T-cell (primary cell): ENCODE results near the gene SLC45A2. TPM values are rescaled to one million over a fixed set of nuclear protein-coding genes. Genes with fewer than 3 reads are reported as not detected.

Source experiments
- ATAC-seq, 4 experiments: fragments of 200-7000 bp in 3 of 4; fragments of 150-1000 bp in 1 of 4; cut with Tn5 transposase; replicated peaks in 1 of 4; 1 replicate in 3 of 4; 2 replicates in 1 of 4; pipeline ENCODE4 v1.10.0; 2021; ENCODE audit warnings: moderate library complexity in 3 of 4, mild to moderate bottlenecking in 2 of 4, moderate number of reproducible peaks in 1 of 4
- CTCF ChIA-PET, 2 donors: fragments of 300-600 bp; sonication (Branson Sonifier 250); formaldehyde crosslinking; loops; one replicate each; lab custom pipeline; 2022; ENCODE audit warnings: antibody characterized with exemption in 2 of 2; lab: Charles Lee
- POLR2A ChIA-PET, 2 donors: fragments of 300-600 bp; sonication (Branson Sonifier 250); formaldehyde crosslinking; loops; one replicate each; lab custom pipeline; 2022; ENCODE audit warnings: antibody characterized with exemption in 2 of 2; lab: Charles Lee
- DNase-seq, 35 experiments: peaks; one replicate each; pipeline versions ENCODE4 v3.0.0 to v3.0.0-alpha.2; 2013 to 2023
- H3K27ac ChIP-seq: one replicate; pipeline ENCODE4 v1.5.1; 2013; ENCODE audit warnings: low read length
- H3K27me3 ChIP-seq, 2 experiments: replicated peaks in 1 of 2; 1 replicate in 1 of 2; 2 replicates in 1 of 2; pipeline versions ENCODE4 v1.6.1 to v1.7.0; 2013; ENCODE audit warnings: low read length in 1 of 2, mixed read lengths in 1 of 2; ENCODE audit not compliant: control insufficient read depth in 2 of 2, insufficient read depth in 2 of 2; ENCODE audit errors: extremely low read depth in 1 of 2
- H3K36me3 ChIP-seq, 2 donors: 1 replicate in 1 of 2; 2 replicates in 1 of 2; pipeline versions ENCODE4 v1.6.1 to v1.7.0; 2013; ENCODE audit warnings: low read length in 1 of 2; ENCODE audit not compliant: control insufficient read depth in 2 of 2, insufficient read depth in 1 of 2; ENCODE audit errors: extremely low read depth in 1 of 2
- H3K4me1 ChIP-seq, 2 experiments: 1 replicate in 1 of 2; 2 replicates in 1 of 2; pipeline versions ENCODE4 v1.6.1 to v1.7.0; 2013; ENCODE audit warnings: low read length in 2 of 2, mixed read lengths in 1 of 2; ENCODE audit not compliant: insufficient read depth in 2 of 2, control insufficient read depth in 1 of 2; ENCODE audit errors: extremely low read depth in 1 of 2
- H3K4me3 ChIP-seq, 2 donors: 1 replicate in 1 of 2; 2 replicates in 1 of 2; pipeline versions ENCODE4 v1.5.1 to v1.7.0; 2013; ENCODE audit warnings: mild to moderate bottlenecking in 2 of 2, low read length in 1 of 2, moderate library complexity in 1 of 2; ENCODE audit not compliant: control insufficient read depth in 1 of 2; ENCODE audit errors: extremely low read depth in 1 of 2
- H3K9me3 ChIP-seq: 2 replicates; pipeline ENCODE4 v1.7.0; 2013
- H3K27ac Mint-ChIP-seq, 2 donors: one replicate each; pipeline ENCODE4 v1.8.0; 2020 to 2021; ENCODE audit warnings: mild to moderate bottlenecking in 2 of 2, mixed read lengths in 2 of 2
- H3K27me3 Mint-ChIP-seq, 2 donors: one replicate each; pipeline ENCODE4 v1.8.0; 2021 to 2022; ENCODE audit warnings: mixed read lengths in 2 of 2
- H3K36me3 Mint-ChIP-seq: one replicate; pipeline ENCODE4 v1.8.0; 2021; ENCODE audit warnings: mixed read lengths
- H3K4me1 Mint-ChIP-seq, 3 donors: one replicate each; pipeline ENCODE4 v1.8.0; 2020 to 2022; ENCODE audit warnings: mixed read lengths in 3 of 3, mild to moderate bottlenecking in 1 of 3
- H3K4me3 Mint-ChIP-seq, 3 donors: one replicate each; pipeline ENCODE4 v1.8.0; 2020 to 2022; ENCODE audit warnings: mild to moderate bottlenecking in 3 of 3, mixed read lengths in 3 of 3, moderate library complexity in 3 of 3
- H3K9me3 Mint-ChIP-seq, 3 donors: one replicate each; pipeline ENCODE4 v1.8.0; 2020 to 2022; ENCODE audit warnings: mixed read lengths in 3 of 3
- WGBS: methylation state at CpG from one replicate; pipeline ENCODE4 v1.1.5; 2013; ENCODE audit warnings: missing lambda C conversion rate; ENCODE audit not compliant: insufficient coverage; 5-methylcytosine and 5-hydroxymethylcytosine counted together
- total RNA-seq, 35 experiments: library from RNA in 6 of 35; stranded (reverse) in 6 of 35; fragments of 120-200 nt in 1 of 35; gene quantifications; one replicate each; pipeline versions ENCODE4 v1.2.1 to v1.2.4 and lab custom pipeline; 2013 to 2026

Gene SLC45A2
- total RNA-seq, 5 donors from 2014 or later (not counting 1 experiment from before 2014, with no cell fraction given), result 0.20 TPM; not detected in 4

- Mint-ChIP-seq H3K36me3 (peaks cover 30% of the 10 kb centered on the region), H3K9me3 (peaks cover 0 to 5% (median 0%) of the 10 kb centered on the region in 3 donors), H3K4me3 (no peak overlapping the region), H3K27ac (no peak overlapping the region), H3K27me3 (no peaks in the 10 kb centered on the region), H3K4me1 (peaks cover 2 to 4% (median 3%) of the 10 kb centered on the region in 3 donors)
- Histone ChIP-seq H3K4me1 (peaks cover 0 to 2% of the 10 kb centered on the region in 2 experiments), H3K4me3 (no peak overlapping the region), H3K9me3 (no peaks in the 10 kb centered on the region), H3K36me3 (peaks cover 4 to 14% of the 10 kb centered on the region in 2 donors), H3K27me3 (no peaks in the 10 kb centered on the region), H3K27ac (no peak overlapping the region)
- WGBS, result 67% methylated on average over 3 of the region's 5 CpGs
- DNase-seq, result no peak
- CTCF ChIA-PET, result no interaction called here
- POLR2A ChIA-PET, result no interaction called here
- ATAC-seq, result no peak
Observed at GRCh38 chr5:34016222-34016621, 31.7 kb upstream of the SLC45A2 start.

GRCh38 chr5:34015120-34015822 lies 30.8 kb upstream of the SLC45A2 start:
- no peak for ATAC-seq
- POLR2A ChIA-PET, result no interaction called here

GRCh38 chr5:34014626-34015025 lies 30.1 kb upstream of the SLC45A2 start:
- Mint-ChIP-seq H3K27ac (no peak overlapping the region), H3K27me3 (peaks cover 0 to 3% of the 10 kb centered on the region in 2 donors), H3K36me3 (peaks cover 16% of the 10 kb centered on the region), H3K4me1 (peaks cover 0 to 2% (median under 1%) of the 10 kb centered on the region in 3 donors), H3K9me3 (peaks cover 0 to 5% (median 0%) of the 10 kb centered on the region in 3 donors), H3K4me3 (no peak overlapping the region)
- WGBS, result no CpG with 5 or more reads among the region's 2 CpGs
- Histone ChIP-seq H3K4me3 (no peak overlapping the region), H3K4me1 (no peaks in the 10 kb centered on the region), H3K27me3 (no peaks in the 10 kb centered on the region), H3K36me3 (peaks cover 0 to 3% of the 10 kb centered on the region in 2 donors), H3K27ac (no peak overlapping the region), H3K9me3 (no peaks in the 10 kb centered on the region)
- ChIA-PET POLR2A (no interaction called here), CTCF (no interaction called here)
- no peak for ATAC-seq
- no peak for DNase-seq

More at GRCh38 chr5:34015120-34015822, 30.8 kb upstream of the SLC45A2 start:
- H3K27ac Mint-ChIP-seq, result no peak overlapping the region
- 57% methylated on average over 1 of the region's 4 CpGs for WGBS
- no peak overlapping the region for H3K4me3 Mint-ChIP-seq
- peaks cover under 1 to 9% of the 10 kb centered on the region in 2 donors for H3K36me3 ChIP-seq
- no peaks in the 10 kb centered on the region for H3K27me3 ChIP-seq
- no peaks in the 10 kb centered on the region for H3K9me3 ChIP-seq
- no peaks in the 10 kb centered on the region for H3K27me3 Mint-ChIP-seq
- H3K36me3 Mint-ChIP-seq, result peaks cover 20% of the 10 kb centered on the region
- DNase-seq, result no peak
- CTCF ChIA-PET, result interaction anchor here in 1 of 2 donors (0.9 kb wide), 1 partner anchor 18 kb away, joined by 3 read pairs; no protein-coding TSS in a partner anchor
- no peak overlapping the region for H3K27ac ChIP-seq
- no peak overlapping the region for H3K4me3 ChIP-seq
- H3K4me1 ChIP-seq, result no peaks in the 10 kb centered on the region
- no peaks in the 10 kb centered on the region for H3K4me1 Mint-ChIP-seq
- peaks cover 0 to 5% (median 0%) of the 10 kb centered on the region in 3 donors for H3K9me3 Mint-ChIP-seq

GRCh38 chr5:34013547-34013946 lies 29.1 kb upstream of the SLC45A2 start:
- Mint-ChIP-seq H3K27me3 (peaks cover 0 to 3% of the 10 kb centered on the region in 2 donors), H3K4me1 (peaks cover 9 to 12% (median 12%) of the 10 kb centered on the region in 3 donors), H3K9me3 (peaks cover 0 to 5% (median 0%) of the 10 kb centered on the region in 3 donors), H3K4me3 (no peak overlapping the region), H3K27ac (no peak overlapping the region), H3K36me3 (peaks cover 8% of the 10 kb centered on the region)
- ChIA-PET POLR2A (no interaction called here), CTCF (no interaction called here)
- no peaks in the 10 kb centered on the region for H3K9me3 ChIP-seq
- no peak for ATAC-seq
- peaks cover 0 to 8% of the 10 kb centered on the region in 2 experiments for H3K4me1 ChIP-seq
- WGBS, result no CpG with 5 or more reads among the region's 3 CpGs
- no peak for DNase-seq
- no peak overlapping the region for H3K4me3 ChIP-seq
- no peaks in the 10 kb centered on the region for H3K27me3 ChIP-seq
- H3K36me3 ChIP-seq, result no peaks in the 10 kb centered on the region
- no peak overlapping the region for H3K27ac ChIP-seq

GRCh38 chr5:34012791-34013190 lies 28.3 kb upstream of the SLC45A2 start:
- ATAC-seq (no peak), DNase-seq (no peak)
- Histone ChIP-seq H3K36me3 (no peaks in the 10 kb centered on the region), H3K27ac (no peak overlapping the region), H3K9me3 (no peaks in the 10 kb centered on the region), H3K27me3 (no peaks in the 10 kb centered on the region), H3K4me3 (no peak overlapping the region), H3K4me1 (peaks cover 0 to 8% of the 10 kb centered on the region in 2 experiments)
- Mint-ChIP-seq H3K4me1 (peaks cover 12 to 15% (median 15%) of the 10 kb centered on the region in 3 donors), H3K36me3 (peaks cover 4% of the 10 kb centered on the region), H3K9me3 (peaks cover 0 to 5% (median 0%) of the 10 kb centered on the region in 3 donors), H3K27ac (no peak overlapping the region), H3K27me3 (peaks cover 0 to 3% of the 10 kb centered on the region in 2 donors), H3K4me3 (no peak overlapping the region)
- CTCF ChIA-PET, result interaction anchor here in 1 of 2 donors (0.7 kb wide), 1 partner anchor 447 kb away, joined by 5 read pairs; no protein-coding TSS in a partner anchor
- POLR2A ChIA-PET, result no interaction called here

GRCh38 chr5:34011536-34011935 lies 27.0 kb upstream of the SLC45A2 start:
- ChIA-PET POLR2A (no interaction called here), CTCF (no interaction called here)
- Histone ChIP-seq H3K27me3 (no peaks in the 10 kb centered on the region), H3K27ac (no peak overlapping the region), H3K36me3 (no peaks in the 10 kb centered on the region), H3K4me3 (no peak overlapping the region), H3K4me1 (peaks cover 9 to 16% of the 10 kb centered on the region in 2 experiments), H3K9me3 (no peaks in the 10 kb centered on the region)
- H3K9me3 Mint-ChIP-seq, result peaks cover 0 to 5% (median 0%) of the 10 kb centered on the region in 3 donors
- DNase-seq, result no peak
- H3K36me3 Mint-ChIP-seq, result no peaks in the 10 kb centered on the region
- WGBS, result 100% methylated on average over 2 of the region's 4 CpGs
- no peak overlapping the region for H3K27ac Mint-ChIP-seq
- H3K4me3 Mint-ChIP-seq, result no peak overlapping the region
- H3K27me3 Mint-ChIP-seq, result peaks cover 0 to 3% of the 10 kb centered on the region in 2 donors
- H3K4me1 Mint-ChIP-seq, result peaks cover 19 to 24% (median 23%) of the 10 kb centered on the region in 3 donors
- ATAC-seq, result no peak
